ENCODE measurements around the gene RTP2.

The RTP2 gene

DNA sequence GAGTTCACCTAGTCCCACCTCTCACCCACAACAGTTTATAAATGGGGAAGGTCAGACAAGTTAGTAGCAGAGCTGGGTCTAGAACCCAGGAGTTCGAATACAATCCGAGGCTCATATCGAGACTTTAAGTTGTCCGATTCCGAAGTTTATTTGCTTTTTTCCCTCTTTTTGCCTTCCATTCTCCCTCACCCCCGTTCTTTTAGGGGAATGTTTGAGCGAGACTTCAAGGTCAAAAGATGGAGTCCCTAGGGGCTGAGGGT lies 35.6 kb upstream of the RTP2 start:
- TF ChIP-seq, protein P1, sequence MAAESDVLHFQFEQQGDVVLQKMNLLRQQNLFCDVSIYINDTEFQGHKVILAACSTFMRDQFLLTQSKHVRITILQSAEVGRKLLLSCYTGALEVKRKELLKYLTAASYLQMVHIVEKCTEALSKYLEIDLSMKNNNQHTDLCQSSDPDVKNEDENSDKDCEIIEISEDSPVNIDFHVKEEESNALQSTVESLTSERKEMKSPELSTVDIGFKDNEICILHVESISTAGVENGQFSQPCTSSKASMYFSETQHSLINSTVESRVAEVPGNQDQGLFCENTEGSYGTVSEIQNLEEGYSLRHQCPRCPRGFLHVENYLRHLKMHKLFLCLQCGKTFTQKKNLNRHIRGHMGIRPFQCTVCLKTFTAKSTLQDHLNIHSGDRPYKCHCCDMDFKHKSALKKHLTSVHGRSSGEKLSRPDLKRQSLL (tag by site-specific recombination; IDR thresholded peaks at IDR 0.05) = 0 out of 2 replicates have a peak, but pooled peaks have one; percentile 59
- TF ChIP-seq ZNF664 (tag by site-specific recombination; IDR thresholded peaks at IDR 0.05) (no peak), MZF1 (tag by site-specific recombination; IDR thresholded peaks at IDR 0.05; ENCODE audit: borderline replicate concordance) (0 out of 2 replicates have a peak, but pooled peaks have one; percentile 1), ZNF335 (tag by site-specific recombination; conservative IDR thresholded peaks at IDR 0.05) (0 out of 2 replicates have a peak, but pooled peaks have one; percentile 14), ZBTB20 (tag by site-specific recombination; IDR thresholded peaks at IDR 0.05) (peak; percentile 79; the same call in 1 of the 2 replicates)
- Histone ChIP-seq H3K9me3 (ENCODE audit: control insufficient read depth, insufficient read depth, low read depth, low read length) (no peaks in the 10 kb centered on the region), H3K4me1 (ENCODE audit: control insufficient read depth, insufficient read depth, low read length) (no peaks in the 10 kb centered on the region), H3K4me3 (ENCODE audit: low read depth, low read length) (peak overlapping the region; percentile 37), H3K27ac (ENCODE audit: extremely low read depth, low read depth, low read length) (peak overlapping the region; percentile 60; the same call in 1 of the 2 replicates), H3K36me3 (ENCODE audit: control insufficient read depth in 2 of 2, insufficient read depth in 1 of 2, low read length in 2 of 2) (peaks cover 0 to 7% of the 10 kb centered on the region in 2 experiments; a peak in 1 of 3 replicates)
- CTCF ChIA-PET = interaction anchor here (0.7 to 5.7 kb wide), 6 partner anchors 9 to 1216 kb away, joined by 3 to 205 read pairs (median 4); no protein-coding TSS in a partner anchor
- POLR2A ChIA-PET = interaction anchor here (1.5 kb wide), 2 partner anchors 1210 to 1216 kb away, joined by 3 to 4 read pairs; no protein-coding TSS in a partner anchor

DNA sequence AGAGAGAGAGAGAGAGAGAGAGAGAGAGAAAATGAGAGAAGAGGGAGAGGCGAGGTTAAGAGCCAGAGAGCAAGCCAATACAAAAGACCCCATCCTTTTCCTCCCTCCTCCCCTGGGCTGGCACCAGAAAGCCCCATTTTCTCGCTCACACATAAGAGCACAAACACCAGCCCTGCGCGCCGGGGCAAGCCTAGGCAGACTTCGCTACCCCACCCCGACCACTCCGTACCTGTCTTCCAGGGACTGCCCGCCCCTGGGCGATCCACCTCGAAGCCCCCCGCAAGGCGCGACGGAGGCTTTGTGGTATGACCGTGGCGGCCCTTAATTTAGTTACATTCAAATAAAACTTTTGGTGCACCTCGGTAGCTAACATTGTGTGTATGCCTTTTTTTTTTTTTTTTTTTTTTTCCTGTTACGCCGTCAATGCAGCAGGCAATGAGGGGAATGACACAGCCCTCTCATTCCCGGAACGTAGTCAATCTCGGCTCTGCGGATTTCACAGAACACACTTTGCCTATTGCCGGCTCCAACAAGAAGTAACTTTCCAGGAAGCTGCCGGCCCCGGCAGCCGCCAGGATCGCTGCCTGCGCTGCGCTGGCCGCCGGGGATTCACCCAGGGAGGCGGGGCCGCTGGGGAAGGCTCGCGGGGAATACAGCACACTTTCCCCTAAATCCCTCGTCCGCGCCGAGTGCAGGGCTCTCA lies 35.2 kb upstream of the RTP2 start:
- no peak overlapping the region; the same call in 1 of the 2 replicates for H3K27ac ChIP-seq (ENCODE audit: extremely low read depth, low read depth, low read length)
- POLR2A ChIA-PET = interaction anchor here (0.6 to 1.5 kb wide), 5 partner anchors 569 to 1217 kb away, joined by 3 to 5 read pairs (median 4); no protein-coding TSS in a partner anchor
- no peaks in the 10 kb centered on the region for H3K4me1 ChIP-seq (ENCODE audit: control insufficient read depth, insufficient read depth, low read length)
- peak overlapping the region; percentile 37 for H3K4me3 ChIP-seq (ENCODE audit: low read depth, low read length)
- TF ChIP-seq ZNF600 (tag by site-specific recombination; IDR thresholded peaks at IDR 0.05) (peak; percentile 51), ZBTB48 (tag by site-specific recombination; IDR thresholded peaks at IDR 0.05) (0 out of 2 replicates have a peak, but pooled peaks have one; percentile 11), ZNF223 (tag by site-specific recombination; IDR thresholded peaks at IDR 0.05) (no peak), OSR2 (tag by site-specific recombination; IDR thresholded peaks at IDR 0.05) (no peak), ZNF335 (tag by site-specific recombination; conservative IDR thresholded peaks at IDR 0.05) (peak; percentile 91), GFI1B (tag by site-specific recombination; IDR thresholded peaks at IDR 0.05) (0 out of 2 replicates have a peak, but pooled peaks have one; percentile 22), MZF1 (tag by site-specific recombination; IDR thresholded peaks at IDR 0.05; ENCODE audit: borderline replicate concordance) (0 out of 2 replicates have a peak, but pooled peaks have one; percentile 31), PBX3 (CRISPR knock-in tag; IDR thresholded peaks at IDR 0.05) (no peak), ZNF596 (tag by site-specific recombination; IDR thresholded peaks at IDR 0.05) (peak; percentile 97)
- TF ChIP-seq, protein P2, sequence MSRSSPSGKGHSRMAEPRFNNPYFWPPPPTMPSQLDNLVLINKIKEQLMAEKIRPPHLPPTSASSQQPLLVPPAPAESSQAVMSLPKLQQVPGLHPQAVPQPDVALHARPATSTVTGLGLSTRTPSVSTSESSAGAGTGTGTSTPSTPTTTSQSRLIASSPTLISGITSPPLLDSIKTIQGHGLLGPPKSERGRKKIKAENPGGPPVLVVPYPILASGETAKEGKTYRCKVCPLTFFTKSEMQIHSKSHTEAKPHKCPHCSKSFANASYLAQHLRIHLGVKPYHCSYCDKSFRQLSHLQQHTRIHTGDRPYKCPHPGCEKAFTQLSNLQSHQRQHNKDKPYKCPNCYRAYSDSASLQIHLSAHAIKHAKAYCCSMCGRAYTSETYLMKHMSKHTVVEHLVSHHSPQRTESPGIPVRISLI (tag by site-specific recombination; IDR thresholded peaks at IDR 0.05) = peak; percentile 87
- peaks cover 0 to 10% of the 10 kb centered on the region in 2 experiments; a peak in 1 of 3 replicates for H3K36me3 ChIP-seq (ENCODE audit: control insufficient read depth in 2 of 2, insufficient read depth in 1 of 2, low read length in 2 of 2)
- H3K9me3 ChIP-seq (ENCODE audit: control insufficient read depth, insufficient read depth, low read depth, low read length) = no peaks in the 10 kb centered on the region
- CTCF ChIA-PET = interaction anchor here (0.7 to 5.7 kb wide), 5 partner anchors 10 to 1216 kb away, joined by 3 to 205 read pairs (median 4); no protein-coding TSS in a partner anchor

DNA sequence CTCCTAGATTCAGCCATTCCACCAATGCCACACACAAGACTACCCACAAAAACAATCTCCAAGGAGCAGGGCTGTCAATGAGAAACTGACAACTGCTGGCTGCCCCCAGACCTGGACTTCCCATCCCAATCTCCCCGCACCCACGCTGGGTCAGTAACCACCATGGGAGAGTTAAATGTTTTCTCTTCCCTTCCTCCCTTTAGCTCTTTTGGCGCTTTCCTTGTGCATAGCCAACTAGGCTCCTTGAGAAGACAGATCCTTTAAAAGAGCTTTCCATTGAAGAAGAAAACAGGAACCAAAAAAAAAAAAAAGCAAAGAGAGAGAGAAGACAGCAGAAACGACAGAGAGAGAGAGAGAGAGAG lies 34.6 kb upstream of the RTP2 start:
- H3K27ac ChIP-seq (ENCODE audit: extremely low read depth, low read depth, low read length) = no peak overlapping the region
- TF ChIP-seq PRDM1 (tag by site-specific recombination; IDR thresholded peaks at IDR 0.05) (peak; percentile 42), ZNF561 (tag by site-specific recombination; IDR thresholded peaks at IDR 0.05; ENCODE audit: borderline replicate concordance) (no peak)
- no peaks in the 10 kb centered on the region for H3K9me3 ChIP-seq (ENCODE audit: control insufficient read depth, insufficient read depth, low read depth, low read length)
- ChIA-PET POLR2A (interaction anchor here (0.6 to 0.8 kb wide), 3 partner anchors 569 to 1217 kb away, joined by 3 to 5 read pairs (median 4); no protein-coding TSS in a partner anchor), CTCF (interaction anchor here (1.2 to 5.7 kb wide), 2 partner anchors 22 to 1217 kb away, joined by 3 to 205 read pairs; no protein-coding TSS in a partner anchor)
- no peak overlapping the region for H3K4me3 ChIP-seq (ENCODE audit: low read depth, low read length)
- no peaks in the 10 kb centered on the region for H3K4me1 ChIP-seq (ENCODE audit: control insufficient read depth, insufficient read depth, low read length)
- H3K36me3 ChIP-seq (ENCODE audit: control insufficient read depth in 2 of 2, insufficient read depth in 1 of 2, low read length in 2 of 2) = peaks cover 0 to 14% of the 10 kb centered on the region in 2 experiments; a peak in 1 of 3 replicates
